OCI-LY3 (cell line): ENCODE results near the gene FAM53A.

Experiments
- H2AFZ ChIP-seq: fragments of 200-600, 300-600 bp; shearing (Covaris generic); 2 replicates; pipeline ENCODE4 v1.6.0; 2014; ENCODE audit warnings: antibody characterized with exemption, low read depth, low read length
- H3K27ac ChIP-seq: fragments of 200-600, 300-600 bp; sonication (generic); 2 replicates; pipeline ENCODE4 v1.5.1; 2014; ENCODE audit warnings: mild to moderate bottlenecking, low read length, moderate library complexity, mixed read lengths
- H3K27me3 ChIP-seq: fragments of 200-600, 300-600 bp; sonication (generic); 2 replicates; pipeline ENCODE4 v1.6.1; 2014; ENCODE audit warnings: low read depth, low read length, mixed read lengths
- H3K36me3 ChIP-seq: fragments of 200-600, 300-600 bp; sonication (generic); replicated peaks from 2 replicates; pipeline ENCODE3; 2014; ENCODE audit warnings: low read depth, low read length, mixed read lengths
- H3K4me1 ChIP-seq: fragments of 300-600, 200-600 bp; sonication (generic); 2 replicates; pipeline ENCODE4 v1.6.1; 2014; ENCODE audit warnings: low read length, mixed read lengths
- H3K4me2 ChIP-seq: fragments of 200-600, 300-600 bp; sonication (generic); 2 replicates; pipeline ENCODE4 v1.6.1; 2014; ENCODE audit warnings: low read length, mixed read lengths
- H3K4me3 ChIP-seq: fragments of 300-600, 200-600 bp; sonication (generic); 2 replicates; pipeline ENCODE4 v1.5.1; 2014; ENCODE audit warnings: antibody characterized with exemption, mild to moderate bottlenecking, low read length, moderate library complexity
- H3K79me2 ChIP-seq: fragments of 300-600, 200-600 bp; shearing (Covaris generic); 2 replicates; pipeline ENCODE4 v1.6.1; 2014; ENCODE audit warnings: mild to moderate bottlenecking, low read length, mixed read lengths
- H3K9ac ChIP-seq: fragments of 300-600, 200-600 bp; shearing (Covaris generic); 2 replicates; pipeline ENCODE4 v1.6.0; 2014; ENCODE audit warnings: mild to moderate bottlenecking, low read length, moderate library complexity
- H3K9me3 ChIP-seq: fragments of 200-600, 300-600 bp; shearing (Covaris generic); 2 replicates; pipeline ENCODE4 v1.6.1; 2014; ENCODE audit warnings: low read length, mixed read lengths; ENCODE audit not compliant: insufficient read depth
- H4K20me1 ChIP-seq: fragments of 200-600, 300-600 bp; sonication (generic); 2 replicates; pipeline ENCODE4 v1.6.1; 2016; ENCODE audit warnings: low read length, mixed read lengths; ENCODE audit not compliant: insufficient read depth
- EZH2phosphoT487 ChIP-seq: fragments of 200-600 bp; shearing (Covaris generic); IDR thresholded peaks from 2 replicates; pipeline ENCODE4 v1.6.1; 2018; ENCODE audit warnings: antibody characterized with exemption, mixed run types, low read depth
- TF ChIP-seq, protein P1 (sequence below): fragments of 200-600, 300-600 bp; sonication (generic); IDR thresholded peaks from 2 replicates; pipeline ENCODE4 v1.5.1; 2014; ENCODE audit warnings: antibody characterized with exemption, low read length, low read depth

Gene FAM53A

DNA sequence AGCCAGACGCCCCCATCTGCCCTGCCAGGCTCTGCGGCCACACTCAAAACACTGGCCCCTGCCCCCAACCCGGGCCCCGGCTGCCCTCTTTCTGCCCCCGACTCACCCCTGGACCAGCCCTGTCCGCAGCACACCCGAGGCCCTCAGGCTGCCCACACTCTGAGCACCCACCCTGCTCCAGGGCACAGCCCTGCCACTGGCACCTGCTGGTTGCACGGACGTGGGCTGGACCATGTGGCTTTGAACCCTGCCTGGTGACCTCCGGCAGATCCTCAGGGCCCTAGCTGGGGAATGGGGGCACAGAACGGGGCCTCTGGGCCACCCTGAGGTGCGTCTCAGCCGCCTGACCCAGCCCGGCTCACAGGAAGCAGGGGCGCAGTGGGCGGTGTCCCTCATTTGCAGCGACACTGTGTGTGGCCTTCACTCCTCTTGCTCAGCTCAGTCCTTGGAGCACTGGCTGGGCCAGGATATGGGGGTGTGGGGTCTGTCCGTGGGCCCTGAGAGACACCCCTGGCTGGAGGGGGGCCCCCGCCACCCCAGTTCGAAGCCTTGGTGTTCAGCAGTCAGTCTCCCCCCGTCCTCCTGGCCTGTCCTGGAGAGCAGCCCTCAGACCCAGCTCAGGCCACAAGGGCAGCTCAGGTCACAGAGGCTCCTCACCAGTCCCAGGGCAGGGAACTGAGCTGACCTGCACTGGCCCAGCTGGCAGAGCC, 73.2 kb downstream of the FAM53A start:
- Histone ChIP-seq H3K4me3 (no peak overlapping the region), H2AFZ (no peak overlapping the region), H3K36me3 (no peaks in the 10 kb centered on the region), H4K20me1 (no peaks in the 10 kb centered on the region), H3K27me3 (no peaks in the 10 kb centered on the region), H3K4me2 (no peak overlapping the region), H3K9ac (no peak overlapping the region), H3K79me2 (no peaks in the 10 kb centered on the region), H3K4me1 (no peaks in the 10 kb centered on the region), H3K9me3 (no peaks in the 10 kb centered on the region), H3K27ac (no peak overlapping the region)
- TF ChIP-seq, protein P1, sequence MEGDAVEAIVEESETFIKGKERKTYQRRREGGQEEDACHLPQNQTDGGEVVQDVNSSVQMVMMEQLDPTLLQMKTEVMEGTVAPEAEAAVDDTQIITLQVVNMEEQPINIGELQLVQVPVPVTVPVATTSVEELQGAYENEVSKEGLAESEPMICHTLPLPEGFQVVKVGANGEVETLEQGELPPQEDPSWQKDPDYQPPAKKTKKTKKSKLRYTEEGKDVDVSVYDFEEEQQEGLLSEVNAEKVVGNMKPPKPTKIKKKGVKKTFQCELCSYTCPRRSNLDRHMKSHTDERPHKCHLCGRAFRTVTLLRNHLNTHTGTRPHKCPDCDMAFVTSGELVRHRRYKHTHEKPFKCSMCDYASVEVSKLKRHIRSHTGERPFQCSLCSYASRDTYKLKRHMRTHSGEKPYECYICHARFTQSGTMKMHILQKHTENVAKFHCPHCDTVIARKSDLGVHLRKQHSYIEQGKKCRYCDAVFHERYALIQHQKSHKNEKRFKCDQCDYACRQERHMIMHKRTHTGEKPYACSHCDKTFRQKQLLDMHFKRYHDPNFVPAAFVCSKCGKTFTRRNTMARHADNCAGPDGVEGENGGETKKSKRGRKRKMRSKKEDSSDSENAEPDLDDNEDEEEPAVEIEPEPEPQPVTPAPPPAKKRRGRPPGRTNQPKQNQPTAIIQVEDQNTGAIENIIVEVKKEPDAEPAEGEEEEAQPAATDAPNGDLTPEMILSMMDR, result no peak
- no peak for TF ChIP-seq EZH2phosphoT487

DNA sequence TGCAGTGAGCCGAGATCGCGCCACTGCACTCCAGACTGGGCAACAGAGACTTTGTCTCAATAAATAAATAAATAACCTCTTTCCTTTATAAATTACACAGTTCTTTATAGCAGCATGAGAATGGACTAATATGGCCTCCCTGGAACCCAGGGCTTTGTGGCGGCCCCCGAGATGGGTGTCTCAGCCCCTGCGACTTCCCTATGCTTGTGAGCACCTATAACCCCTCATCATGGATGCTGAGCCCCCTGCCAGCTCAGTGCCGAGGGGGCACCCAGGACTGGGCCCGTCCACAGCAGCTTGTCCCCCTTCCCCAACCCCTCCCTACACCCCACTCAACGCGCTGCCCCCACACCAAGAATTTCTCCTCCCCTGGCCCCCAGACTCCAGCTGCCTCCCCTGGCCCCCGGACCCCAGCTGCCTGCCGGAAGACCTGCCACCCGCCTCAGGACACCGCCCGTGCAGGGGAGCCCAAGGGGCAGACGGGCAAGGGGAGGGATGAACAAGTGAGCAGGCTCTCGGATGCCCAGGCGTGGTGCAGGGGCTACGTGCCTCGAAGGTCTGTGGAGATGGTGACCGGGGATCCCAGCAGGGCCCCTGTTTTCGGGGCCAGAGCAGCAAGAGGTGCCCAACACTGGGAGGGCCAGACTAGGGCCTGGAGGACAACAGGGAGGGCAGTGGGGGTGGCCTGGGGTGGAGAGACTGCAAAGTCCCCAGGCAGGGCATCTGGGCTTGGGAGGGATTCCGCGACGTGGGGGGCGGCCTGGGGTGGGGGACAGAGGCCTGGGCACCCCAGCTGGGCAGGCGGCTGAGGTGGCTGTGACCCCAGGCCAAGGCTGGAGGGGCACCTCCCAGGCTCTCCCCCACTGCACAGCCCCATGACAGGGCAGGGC, 74.0 kb downstream of the FAM53A start:
- Histone ChIP-seq H4K20me1 (no peaks in the 10 kb centered on the region), H3K4me3 (no peak overlapping the region), H3K27me3 (no peaks in the 10 kb centered on the region), H3K4me1 (no peaks in the 10 kb centered on the region), H3K9ac (no peak overlapping the region), H3K4me2 (no peak overlapping the region), H3K36me3 (no peaks in the 10 kb centered on the region), H3K79me2 (no peaks in the 10 kb centered on the region), H3K9me3 (no peaks in the 10 kb centered on the region), H3K27ac (no peak overlapping the region), H2AFZ (no peak overlapping the region)
- TF ChIP-seq, protein P1, result no peak
- TF ChIP-seq EZH2phosphoT487, result no peak

DNA sequence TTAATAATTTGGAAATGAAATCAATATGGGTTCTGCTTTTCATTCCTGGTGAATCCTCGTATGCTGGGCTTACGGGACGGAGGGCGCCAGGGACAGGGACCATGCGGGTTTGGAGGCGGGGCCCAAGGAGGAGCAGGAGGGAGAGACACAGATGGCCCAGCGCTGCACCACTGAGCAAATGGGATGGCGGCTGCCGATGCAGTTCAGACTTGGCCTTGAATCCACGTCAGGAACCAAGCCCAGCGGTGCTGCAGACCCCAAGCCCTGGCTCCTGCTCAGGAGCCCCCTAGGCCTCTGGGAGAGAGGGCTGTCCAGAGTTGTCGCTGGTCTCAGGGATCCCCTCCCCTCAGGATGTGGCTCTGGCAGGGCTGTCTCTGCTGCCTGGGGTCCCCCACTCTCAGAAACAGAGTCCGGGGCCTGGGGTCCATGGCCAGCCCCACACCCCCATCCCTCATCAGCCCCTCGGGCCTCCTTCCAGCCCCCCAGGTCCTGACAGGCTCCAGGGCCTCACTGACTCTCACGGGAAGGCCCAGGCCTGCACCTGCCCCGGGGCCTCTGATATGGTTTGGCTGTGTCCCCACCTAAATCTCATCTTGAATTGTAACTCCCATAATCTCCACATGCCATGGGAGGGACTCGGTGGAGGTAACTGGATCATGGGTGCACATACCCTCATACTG, 75.2 kb downstream of the FAM53A start:
- no peak overlapping the region for H3K4me3 ChIP-seq
- no peaks in the 10 kb centered on the region for H3K36me3 ChIP-seq
- H3K4me2 ChIP-seq, result no peak overlapping the region
- no peaks in the 10 kb centered on the region for H3K9me3 ChIP-seq
- no peaks in the 10 kb centered on the region for H4K20me1 ChIP-seq
- no peaks in the 10 kb centered on the region for H3K4me1 ChIP-seq
- no peak overlapping the region for H3K9ac ChIP-seq
- no peaks in the 10 kb centered on the region for H3K79me2 ChIP-seq
- no peaks in the 10 kb centered on the region for H3K27me3 ChIP-seq
- no peak overlapping the region for H2AFZ ChIP-seq
- no peak for TF ChIP-seq EZH2phosphoT487
- TF ChIP-seq, protein P1, result no peak
- no peak overlapping the region for H3K27ac ChIP-seq
